Measurements from ENCODE around the gene PITRM1.
A peak's percentile ranks its signal among the peaks of the same experiment; 100 is the strongest.
"Not testable (repeated sequence)": the region's sequence is repeated elsewhere in the genome, so short reads cannot be mapped to it uniquely, and the experiment has no call there.

PITRM1 gene

DNA sequence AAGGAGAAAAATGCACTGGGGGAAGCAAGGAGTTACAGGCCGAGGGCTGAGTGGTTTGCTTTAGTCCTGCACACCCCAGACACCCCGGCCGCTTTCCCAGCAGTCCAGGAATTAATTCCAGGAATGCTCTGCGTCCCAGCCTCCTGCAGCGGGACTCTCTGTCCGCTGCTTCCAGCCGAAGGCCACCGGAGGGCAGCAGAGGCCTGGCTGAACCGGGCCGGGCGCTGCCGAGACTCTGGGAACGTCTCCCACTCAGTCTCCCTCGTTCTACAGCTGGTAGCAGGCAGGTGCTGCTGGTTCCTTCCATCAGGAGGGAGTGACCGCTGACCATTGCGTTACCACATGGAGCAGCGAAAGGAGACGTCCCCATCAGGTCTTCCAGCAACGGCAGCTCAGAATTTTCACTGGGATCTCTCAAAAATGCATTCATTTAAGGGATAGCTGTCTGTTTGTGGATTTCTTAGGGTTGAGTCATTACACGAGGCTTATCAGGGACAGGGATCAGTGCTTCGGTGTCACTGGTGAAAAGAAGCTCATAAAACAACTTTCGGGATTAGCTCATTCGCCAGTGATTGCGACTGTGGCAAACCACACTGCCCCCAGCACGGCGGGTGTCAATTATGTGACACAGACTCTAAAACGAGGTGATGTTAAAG, 24.9 kb upstream of the PITRM1 start:
- FAIRE-seq (peak; percentile 97), DNase-seq (ENCODE audit: low spot score) (peak; percentile 97)

DNA sequence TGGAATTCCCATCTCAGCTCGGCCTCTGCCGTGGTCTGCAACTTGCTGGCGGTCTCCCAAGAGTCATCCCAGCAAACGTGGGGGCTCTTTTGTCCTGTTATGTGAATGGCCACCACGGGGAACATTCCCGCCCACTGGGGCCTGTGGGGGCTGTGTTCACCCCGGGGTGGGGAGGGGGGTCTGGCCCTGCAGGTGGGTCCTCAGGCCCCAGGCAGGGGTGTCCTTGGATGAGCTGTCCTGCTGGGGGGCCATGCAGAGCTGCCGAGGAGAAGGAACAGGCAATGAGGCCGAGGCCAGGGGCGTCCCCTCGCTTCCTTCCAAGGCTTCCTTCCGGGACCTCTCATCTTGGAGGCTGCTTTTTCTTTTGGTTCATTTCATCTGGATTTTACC, 24.4 kb upstream of the PITRM1 start:
- FAIRE-seq = no peak
- no peak for DNase-seq (ENCODE audit: low spot score)

DNA sequence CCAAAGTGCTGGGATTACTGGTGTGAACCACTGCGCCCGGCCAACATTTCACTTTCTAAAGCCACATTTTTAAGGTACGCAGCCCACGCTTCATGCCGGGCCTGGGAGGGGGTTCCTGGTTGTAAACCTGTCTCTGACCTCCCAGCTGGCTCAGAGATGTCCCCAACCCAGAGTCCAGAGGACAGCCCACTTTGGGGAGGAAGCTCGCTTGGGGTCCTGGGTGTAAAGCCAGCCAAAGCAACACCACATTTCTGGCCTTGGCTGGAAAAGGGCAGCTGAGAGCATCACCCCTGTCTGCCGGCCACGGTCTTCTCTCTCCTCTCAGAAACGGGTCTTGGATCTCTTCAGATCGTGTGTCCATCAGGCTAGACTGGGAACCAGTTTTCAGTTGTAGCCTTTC, 23.9 kb upstream of the PITRM1 start:
- DNase-seq (ENCODE audit: low spot score) (no peak), FAIRE-seq (no peak)

- no peak for DNase-seq (ENCODE audit: low spot score)
- no peak for FAIRE-seq
Observed at GRCh38 chr10:3195726-3196125, 23.1 kb upstream of the PITRM1 start.

DNA sequence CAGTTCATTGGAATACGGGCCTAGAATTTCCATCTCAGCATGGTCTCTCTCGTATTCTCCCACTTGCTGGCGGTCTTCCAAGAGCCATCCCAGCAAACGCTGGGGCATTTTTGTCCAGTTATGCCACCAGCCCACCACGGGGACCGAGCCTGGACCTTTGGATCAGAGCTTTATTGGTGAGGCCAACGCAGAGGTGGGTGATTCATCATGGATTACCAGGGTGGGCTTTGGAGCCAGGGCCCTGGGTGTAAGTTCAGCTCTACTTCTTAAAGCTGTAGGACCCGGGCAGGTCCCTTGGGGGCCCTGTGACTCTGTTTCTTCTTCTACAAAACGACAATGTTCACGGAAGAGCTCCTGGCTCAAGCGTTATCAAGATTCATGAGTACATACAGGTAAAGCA, 22.7 kb upstream of the PITRM1 start:
- no peak for DNase-seq (ENCODE audit: low spot score)
- no peak for FAIRE-seq

- DNase-seq (ENCODE audit: low spot score) (no peak), FAIRE-seq (no peak)
Observed at GRCh38 chr10:3194871-3195270, 22.3 kb upstream of the PITRM1 start.

DNA sequence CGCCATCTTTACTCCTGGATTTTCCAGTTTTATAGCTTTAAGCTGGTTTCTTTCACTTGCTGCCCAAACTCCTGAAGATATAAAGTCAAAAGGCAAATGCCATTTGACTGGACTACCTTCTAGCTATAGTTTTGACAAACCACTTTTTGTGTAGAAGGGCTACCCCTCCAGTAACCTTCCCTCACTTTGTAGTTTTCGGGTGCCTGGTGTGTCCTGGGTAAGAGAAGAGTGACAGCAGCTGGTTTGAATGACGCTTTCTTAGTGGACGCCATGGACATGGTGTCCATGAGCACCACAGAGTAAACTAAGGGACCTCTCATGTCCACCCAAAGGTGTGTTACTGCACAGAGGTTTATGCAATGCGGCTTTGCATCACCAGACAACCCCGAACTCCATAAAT, 21.2 kb upstream of the PITRM1 start:
- DNase-seq (ENCODE audit: low spot score) (no peak), FAIRE-seq (no peak)

- DNase-seq (ENCODE audit: low spot score) (peak; percentile 16), FAIRE-seq (peak; percentile 85)
Observed at GRCh38 chr10:3192856-3193635, 20.5 kb upstream of the PITRM1 start.

- DNase-seq (ENCODE audit: low spot score) (no peak), FAIRE-seq (no peak)
Observed at GRCh38 chr10:3190817-3191216, 18.2 kb upstream of the PITRM1 start.

- FAIRE-seq; DNase-seq (ENCODE audit: low spot score): not testable (repeated sequence)
Observed at GRCh38 chr10:3187229-3187628, 14.6 kb upstream of the PITRM1 start.

GRCh38 chr10:3186368-3186767, 13.8 kb upstream of the PITRM1 start:
- FAIRE-seq = no peak

GRCh38 chr10:3185386-3185785, 12.8 kb upstream of the PITRM1 start:
- FAIRE-seq (no peak), DNase-seq (ENCODE audit: low spot score) (no peak)

More at GRCh38 chr10:3186368-3186767, 13.8 kb upstream of the PITRM1 start:
- DNase-seq (ENCODE audit: low spot score) = no peak

DNA sequence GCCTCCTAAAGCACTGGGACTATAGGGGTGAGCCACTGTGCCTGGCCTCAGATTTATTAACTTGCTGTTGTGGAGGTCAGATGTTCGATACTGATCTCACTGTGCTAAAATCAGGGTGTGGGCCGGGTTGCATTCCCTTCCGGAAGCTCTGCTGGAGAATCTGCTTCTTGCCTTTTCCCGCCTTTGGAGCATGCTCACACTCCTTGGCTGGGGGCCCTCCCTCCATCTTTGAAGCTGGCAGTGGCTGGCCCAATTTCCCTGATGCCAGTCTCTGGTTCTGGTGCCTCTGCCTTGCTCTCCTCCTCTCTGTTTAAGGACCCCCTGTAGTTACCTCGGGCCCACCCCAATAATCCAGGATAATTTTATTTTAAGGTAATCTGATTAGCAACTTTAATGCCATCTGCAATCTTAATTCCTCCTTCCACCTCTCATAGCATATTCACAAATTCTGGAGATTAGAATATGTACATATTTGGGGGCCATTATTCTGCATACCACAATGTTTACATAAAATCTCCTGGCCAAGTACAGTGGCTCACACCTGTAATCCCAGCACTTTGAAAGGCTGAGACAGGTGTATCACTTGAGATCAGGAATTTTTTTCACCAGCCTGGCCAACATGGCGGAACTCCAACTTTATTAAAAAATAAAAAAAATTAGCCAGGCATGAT, 7.9 kb upstream of the PITRM1 start:
- no peak for FAIRE-seq
- no peak for DNase-seq (ENCODE audit: low spot score)

DNA sequence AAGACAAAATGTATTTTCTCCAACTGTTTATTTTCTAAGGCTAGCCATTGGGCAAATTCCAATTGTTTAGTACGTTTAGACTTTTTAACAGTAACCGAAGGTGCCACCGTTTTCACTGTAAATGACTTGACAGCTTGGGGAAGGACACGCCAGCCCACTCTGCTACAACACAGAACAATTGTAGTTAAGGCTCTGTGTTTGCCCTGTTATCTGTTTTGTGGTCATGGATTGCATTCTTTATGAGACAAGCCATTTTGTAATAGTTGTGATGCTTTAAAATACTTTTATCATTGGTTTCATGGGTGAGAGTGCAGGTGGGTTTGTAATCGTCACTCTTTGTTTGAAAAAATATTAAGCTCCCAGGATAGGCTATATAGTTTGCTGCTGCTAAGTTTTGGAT, 6.6 kb upstream of the PITRM1 start:
- no peak for DNase-seq (ENCODE audit: low spot score)
- FAIRE-seq = no peak

- FAIRE-seq (no peak), DNase-seq (ENCODE audit: low spot score) (no peak)
Observed at GRCh38 chr10:3178042-3178441, 5.5 kb upstream of the PITRM1 start.

DNA sequence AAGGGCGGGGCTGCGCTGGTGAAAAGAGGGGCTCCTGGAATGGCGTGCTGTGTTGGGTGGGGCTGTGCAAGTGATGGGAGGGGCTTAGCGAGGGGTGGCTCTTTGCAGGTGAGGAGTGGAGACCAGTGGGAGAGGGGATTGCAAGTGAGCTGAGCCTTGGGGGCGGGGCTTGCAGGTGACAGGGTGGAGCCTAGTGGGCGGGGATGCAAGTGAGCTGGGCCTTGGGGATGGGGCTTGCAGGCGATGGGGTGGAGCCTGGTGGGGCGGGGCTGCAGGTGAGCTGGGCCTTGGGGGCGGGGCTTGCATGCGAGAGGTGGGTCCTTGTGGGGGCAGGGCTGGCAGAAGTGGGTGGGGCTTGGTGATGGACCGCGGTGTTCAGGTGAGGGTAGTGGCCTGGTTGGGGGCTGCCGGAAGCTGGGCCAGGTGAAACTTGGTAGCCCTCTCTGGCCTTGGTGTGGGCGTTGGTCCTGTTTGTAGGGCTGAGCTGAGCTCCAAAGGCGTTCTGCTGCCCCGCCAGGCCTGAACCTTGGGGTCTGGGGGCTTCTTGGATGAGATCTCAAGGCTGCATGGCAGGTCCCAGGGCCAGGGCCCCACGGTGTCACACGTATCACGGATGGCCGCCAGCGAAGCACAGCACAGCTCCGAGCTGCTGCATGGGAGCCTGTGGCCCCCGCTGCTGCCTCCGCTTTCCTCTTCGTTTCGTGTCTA, 743 bp upstream of the PITRM1 start:
- DNase-seq (ENCODE audit: low spot score) (no peak), FAIRE-seq (no peak)

DNA sequence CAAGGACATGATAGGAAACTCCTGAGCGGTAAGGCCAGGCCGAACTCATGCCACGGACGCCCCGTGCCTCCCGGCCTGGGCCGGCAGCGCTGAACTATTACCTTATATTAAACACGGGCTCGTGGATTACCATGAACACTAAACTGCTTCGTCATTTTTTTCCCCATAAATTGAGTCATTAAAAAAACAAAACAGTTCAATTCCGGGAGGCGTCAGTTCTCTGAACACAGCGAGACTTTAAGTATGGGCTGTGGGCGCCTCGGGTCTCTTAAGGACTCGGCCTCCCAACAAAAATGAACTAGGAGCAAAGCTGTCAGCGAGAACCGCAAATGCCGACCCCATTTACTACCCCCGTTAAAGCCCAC, 519 bp downstream of the PITRM1 start:
- DNase-seq (ENCODE audit: low spot score) (peak; percentile 68), FAIRE-seq (no peak)

DNA sequence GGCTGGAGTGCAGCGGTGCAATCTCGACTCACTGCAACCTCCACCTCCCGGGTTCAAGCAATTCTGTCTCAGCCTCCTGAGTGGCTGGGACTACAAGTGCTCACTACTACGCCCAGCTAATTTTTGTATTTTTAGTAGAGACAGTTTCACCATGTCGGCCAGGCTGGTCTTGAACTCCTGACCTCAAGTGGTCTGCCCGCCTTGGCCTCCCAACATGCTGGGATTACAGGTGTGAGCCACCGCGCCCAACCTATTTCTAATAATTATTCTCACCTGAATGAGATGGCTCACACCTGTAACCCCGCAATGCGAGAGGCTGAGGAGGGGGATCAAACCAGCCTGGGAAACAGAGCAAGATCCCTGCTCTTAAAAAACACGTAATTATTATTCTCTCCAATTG, 1.1 kb downstream of the PITRM1 start:
- DNase-seq (ENCODE audit: low spot score); FAIRE-seq: not testable (repeated sequence)

GRCh38 chr10:3169673-3170072, 2.9 kb downstream of the PITRM1 start:
- FAIRE-seq = no peak

DNA sequence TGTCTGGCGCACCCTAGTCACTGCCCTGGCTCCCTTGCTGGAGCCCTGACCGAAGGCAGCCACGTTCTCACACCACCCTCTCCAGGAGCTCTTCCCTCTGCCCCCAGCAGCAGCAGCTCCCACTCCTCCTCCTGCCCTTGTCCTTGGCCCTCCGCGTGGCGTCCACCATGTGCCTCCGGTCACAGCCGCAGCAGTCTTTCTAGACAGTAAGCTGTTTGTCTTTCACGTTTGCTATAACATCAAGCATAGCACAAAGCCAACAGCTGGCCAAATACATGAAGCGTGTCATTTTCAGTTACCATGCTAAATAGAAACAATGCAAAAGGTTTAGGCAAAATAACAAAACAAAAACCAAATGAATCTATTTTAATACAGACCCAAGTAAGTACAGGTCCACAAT, 3.3 kb downstream of the PITRM1 start:
- no peak for FAIRE-seq

More at GRCh38 chr10:3169673-3170072, 2.9 kb downstream of the PITRM1 start:
- no peak for DNase-seq (ENCODE audit: low spot score)

DNA sequence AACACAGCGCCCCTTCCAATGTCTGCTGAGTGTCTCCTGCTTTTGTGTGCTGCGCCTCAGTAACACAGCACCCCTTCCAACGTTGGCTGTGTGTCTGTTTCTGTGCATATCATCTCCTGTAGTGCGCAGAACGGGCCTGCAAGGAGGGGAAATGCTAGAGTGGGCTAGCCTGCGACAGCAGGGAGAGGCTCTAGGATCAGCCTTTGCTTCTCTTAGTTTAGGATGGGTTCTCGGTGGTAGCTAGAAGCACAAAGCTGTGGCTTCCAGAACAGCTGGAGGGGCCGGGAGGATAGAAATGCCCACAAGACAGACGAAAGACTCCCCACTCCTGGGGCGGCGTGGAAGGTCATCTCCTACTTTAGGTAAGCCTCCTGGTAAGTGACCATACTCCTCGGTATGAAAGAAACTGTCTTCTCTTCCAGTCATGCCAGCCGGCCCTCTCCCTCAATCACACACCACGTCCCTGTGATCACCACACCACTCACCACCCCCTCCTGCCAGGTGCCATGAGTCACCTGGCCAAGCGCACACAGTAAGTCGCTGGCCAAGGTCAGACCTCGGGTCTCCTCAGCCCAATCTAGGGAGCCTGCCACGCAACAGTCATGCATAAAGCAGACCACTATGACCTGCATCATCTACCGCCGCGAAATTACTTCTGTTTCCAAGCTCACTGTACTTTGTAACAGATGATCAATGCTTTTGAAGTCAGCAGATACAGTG, 4.8 kb downstream of the PITRM1 start:
- no peak for FAIRE-seq

More for the DNA sequence above, 3.3 kb downstream of the PITRM1 start:
- DNase-seq (ENCODE audit: low spot score) = no peak

More for the DNA sequence above, 4.8 kb downstream of the PITRM1 start:
- DNase-seq (ENCODE audit: low spot score) = no peak
